ENCODE data around the gene OR6C2. TPM values are rescaled to one million over a fixed set of nuclear protein-coding genes. Genes with fewer than 3 reads are reported as not detected.

Gene OR6C2
- total and polyA plus RNA-seq, 2 donors (not counting 1 experiment from before 2014, with no cell fraction given) = not detected

GRCh38 chr12:55467836-55468235 lies 24.0 kb downstream of the OR6C2 start:
- no peak overlapping the region for H3K4me2 ChIP-seq (ENCODE audit: extremely low read depth, insufficient read depth, low read length)
- no peak overlapping the region for H3K9ac ChIP-seq (ENCODE audit: insufficient read depth, low read length)
- H3K79me2 ChIP-seq (ENCODE audit: control insufficient read depth, insufficient read depth, low read length) = no peaks in the 10 kb centered on the region
- no peak overlapping the region for H3K27ac ChIP-seq (ENCODE audit: insufficient read depth, low read length)
- H4K20me1 ChIP-seq (ENCODE audit: control insufficient read depth, extremely low read depth, insufficient read depth, low read length) = no peaks in the 10 kb centered on the region
- no peak for TF ChIP-seq EZH2 (IDR thresholded peaks at IDR 0.05; ENCODE audit: low read length, missing control alignments)
- no peak for TF ChIP-seq CTCF (conservative IDR thresholded peaks at IDR 0.05 in 1 of 2, IDR thresholded peaks at IDR 0.05 in 1 of 2; ENCODE audit: low read depth in 1 of 2, low read length in 2 of 2)
- no peak overlapping the region for H3K4me3 ChIP-seq (replicated peaks in 1 of 4; ENCODE audit: control extremely low read depth in 1 of 4, insufficient read depth in 1 of 4, low read depth in 3 of 4, low read length in 4 of 4)
- H2AFZ ChIP-seq (ENCODE audit: low read length) = no peak overlapping the region
- no peak for DNase-seq (ENCODE audit: low read depth in 2 of 2)
- no peaks in the 10 kb centered on the region for H3K27me3 ChIP-seq (ENCODE audit: control insufficient read depth, insufficient read depth, low read length)
- no peaks in the 10 kb centered on the region for H3K36me3 ChIP-seq (ENCODE audit: control insufficient read depth, insufficient read depth, low read length)
- H3K4me1 ChIP-seq (ENCODE audit: control insufficient read depth, extremely low read depth, insufficient read depth, low read length) = no peaks in the 10 kb centered on the region
- H3K9me3 ChIP-seq (ENCODE audit: control insufficient read depth, insufficient read depth, low read depth, low read length) = no peaks in the 10 kb centered on the region

- TF ChIP-seq CTCF (conservative IDR thresholded peaks at IDR 0.05 in 1 of 2, IDR thresholded peaks at IDR 0.05 in 1 of 2; ENCODE audit: low read depth in 1 of 2, low read length in 2 of 2) (no peak), EZH2 (IDR thresholded peaks at IDR 0.05; ENCODE audit: low read length, missing control alignments) (no peak)
- no peak overlapping the region for H3K27ac ChIP-seq (ENCODE audit: insufficient read depth, low read length)
- DNase-seq (ENCODE audit: low read depth in 2 of 2) = no peak
- H3K9me3 ChIP-seq (ENCODE audit: control insufficient read depth, insufficient read depth, low read depth, low read length) = no peaks in the 10 kb centered on the region
- no peak overlapping the region for H3K9ac ChIP-seq (ENCODE audit: insufficient read depth, low read length)
- H3K4me1 ChIP-seq (ENCODE audit: control insufficient read depth, extremely low read depth, insufficient read depth, low read length) = no peaks in the 10 kb centered on the region
- no peak overlapping the region for H3K4me3 ChIP-seq (replicated peaks in 1 of 4; ENCODE audit: control extremely low read depth in 1 of 4, insufficient read depth in 1 of 4, low read depth in 3 of 4, low read length in 4 of 4)
- H3K36me3 ChIP-seq (ENCODE audit: control insufficient read depth, insufficient read depth, low read length) = no peaks in the 10 kb centered on the region
- no peak overlapping the region for H3K4me2 ChIP-seq (ENCODE audit: extremely low read depth, insufficient read depth, low read length)
- H4K20me1 ChIP-seq (ENCODE audit: control insufficient read depth, extremely low read depth, insufficient read depth, low read length) = no peaks in the 10 kb centered on the region
- no peaks in the 10 kb centered on the region for H3K79me2 ChIP-seq (ENCODE audit: control insufficient read depth, insufficient read depth, low read length)
- H3K27me3 ChIP-seq (ENCODE audit: control insufficient read depth, insufficient read depth, low read length) = no peaks in the 10 kb centered on the region
- H2AFZ ChIP-seq (ENCODE audit: low read length) = no peak overlapping the region
These were observed 25.4 kb downstream of the OR6C2 start for GRCh38 chr12:55469291-55469690.

- Histone ChIP-seq H3K4me3 (replicated peaks in 1 of 4; ENCODE audit: control extremely low read depth in 1 of 4, insufficient read depth in 1 of 4, low read depth in 3 of 4, low read length in 4 of 4) (no peak within 1 kb of the TSS), H3K27ac (ENCODE audit: insufficient read depth, low read length) (no peak within 1 kb of the TSS), H2AFZ (ENCODE audit: low read length) (no peak within 1 kb of the TSS), H3K9me3 (ENCODE audit: control insufficient read depth, insufficient read depth, low read depth, low read length) (no peaks in the 10 kb centered on the region), H3K27me3 (ENCODE audit: control insufficient read depth, insufficient read depth, low read length) (no peaks in the 10 kb centered on the region), H3K9ac (ENCODE audit: insufficient read depth, low read length) (no peak within 1 kb of the TSS), H3K36me3 (ENCODE audit: control insufficient read depth, insufficient read depth, low read length) (no peaks in the 10 kb centered on the region), H4K20me1 (ENCODE audit: control insufficient read depth, extremely low read depth, insufficient read depth, low read length) (no peaks in the 10 kb centered on the region), H3K79me2 (ENCODE audit: control insufficient read depth, insufficient read depth, low read length) (no peaks in the 10 kb centered on the region), H3K4me1 (ENCODE audit: control insufficient read depth, extremely low read depth, insufficient read depth, low read length) (no peaks in the 10 kb centered on the region), H3K4me2 (ENCODE audit: extremely low read depth, insufficient read depth, low read length) (no peak within 1 kb of the TSS)
- no peak for DNase-seq (ENCODE audit: low read depth in 2 of 2)
- TF ChIP-seq EZH2 (IDR thresholded peaks at IDR 0.05; ENCODE audit: low read length, missing control alignments) (no peak), CTCF (conservative IDR thresholded peaks at IDR 0.05 in 1 of 2, IDR thresholded peaks at IDR 0.05 in 1 of 2; ENCODE audit: low read depth in 1 of 2, low read length in 2 of 2) (no peak)
These were observed 26.4 kb downstream of the OR6C2 start, which contains the start of gene OR6C70 for GRCh38 chr12:55470088-55470829. Gene OR6C70 (minus strand): TSS chr12:55470138. CDS start chr12:55470138, 0 bp downstream.
